GM18498 (cell line): Measurements from ENCODE around the gene TENM4.
A peak's percentile ranks its signal among the peaks of the same experiment; 100 is the strongest.

Experiments used
- ATAC-seq: cut with Tn5 transposase; IDR thresholded peaks from one replicate; pipeline ENCODE4 v1.9.1; 2021; ENCODE audit warnings: mild to moderate bottlenecking, moderate library complexity; ENCODE audit not compliant: unreplicated experiment

Gene TENM4

DNA sequence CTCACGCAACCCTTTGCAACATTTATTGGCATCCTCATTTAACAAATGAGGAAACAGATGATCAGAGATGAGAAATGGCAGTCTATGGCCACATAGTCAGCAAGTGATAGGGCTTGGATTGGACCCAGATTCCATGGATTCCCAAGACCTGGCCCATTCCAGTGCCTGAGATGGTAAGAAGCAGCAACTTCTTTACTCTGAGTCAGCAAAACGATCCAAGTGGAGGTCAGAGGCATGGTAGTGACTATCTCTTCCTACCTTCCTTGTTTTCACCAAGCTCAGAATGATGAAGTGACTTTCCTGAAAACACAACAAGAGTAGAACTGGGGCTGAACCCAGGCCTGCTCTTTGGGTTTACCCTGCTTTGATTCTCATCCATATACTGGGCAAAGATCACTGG lies 293.1 kb downstream of the TENM4 start:
- no peak for ATAC-seq

DNA sequence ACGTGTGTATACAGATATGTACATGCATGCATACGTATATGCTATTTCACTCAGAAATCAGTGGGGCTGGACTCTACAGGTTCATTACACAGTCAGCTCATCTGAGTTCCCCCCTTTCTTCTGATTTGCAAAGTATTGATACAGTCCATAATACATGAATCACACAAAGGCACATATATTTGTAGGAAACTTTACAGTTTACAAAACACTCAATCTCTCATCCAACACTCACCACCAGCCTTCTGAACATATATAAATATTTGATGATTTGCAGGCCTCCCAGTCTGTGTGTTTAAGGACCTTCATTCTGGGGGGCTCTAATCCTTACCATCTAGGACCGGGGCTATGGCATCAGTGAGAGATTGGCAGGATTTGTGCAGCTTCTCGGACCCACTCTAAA lies 293.8 kb downstream of the TENM4 start:
- no peak for ATAC-seq

DNA sequence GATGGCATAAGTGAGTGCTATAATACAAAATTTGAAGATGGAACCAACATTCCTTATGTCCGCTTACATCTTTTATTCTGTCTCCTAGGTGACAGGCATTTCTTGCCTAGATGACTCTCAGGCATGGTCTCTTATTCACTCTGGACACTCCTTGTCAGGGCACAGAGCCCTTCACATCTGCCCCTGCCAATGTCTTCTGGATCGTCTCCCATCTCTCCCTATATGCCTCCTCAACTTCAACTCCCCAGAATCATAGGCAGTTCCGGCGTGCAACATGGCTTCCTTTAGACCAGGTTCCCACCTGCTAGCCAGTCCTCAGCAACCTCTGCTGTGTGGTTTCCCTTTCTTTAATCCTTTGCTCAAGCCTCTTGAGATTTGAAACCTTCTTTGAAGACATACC lies 300.9 kb downstream of the TENM4 start:
- ATAC-seq = no peak

DNA sequence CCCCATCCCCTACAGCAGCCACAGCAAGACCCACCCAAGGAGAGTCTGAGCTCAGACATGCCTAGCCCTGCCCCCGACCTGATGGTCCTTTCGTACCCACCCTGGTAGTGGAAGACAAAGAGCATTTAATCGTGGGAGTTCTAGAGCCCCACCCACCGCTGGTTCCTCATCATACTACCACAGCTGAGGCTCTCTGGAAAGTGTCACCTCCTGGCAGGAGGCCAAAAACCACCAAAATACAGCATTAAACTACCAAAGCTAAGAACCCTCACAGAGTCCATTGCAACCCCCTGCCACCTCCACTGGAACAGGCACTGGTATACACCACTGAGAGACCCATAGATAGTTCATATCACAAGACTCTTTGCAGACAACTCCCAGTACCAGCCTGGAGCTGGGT lies 311.1 kb downstream of the TENM4 start:
- ATAC-seq = no peak

DNA sequence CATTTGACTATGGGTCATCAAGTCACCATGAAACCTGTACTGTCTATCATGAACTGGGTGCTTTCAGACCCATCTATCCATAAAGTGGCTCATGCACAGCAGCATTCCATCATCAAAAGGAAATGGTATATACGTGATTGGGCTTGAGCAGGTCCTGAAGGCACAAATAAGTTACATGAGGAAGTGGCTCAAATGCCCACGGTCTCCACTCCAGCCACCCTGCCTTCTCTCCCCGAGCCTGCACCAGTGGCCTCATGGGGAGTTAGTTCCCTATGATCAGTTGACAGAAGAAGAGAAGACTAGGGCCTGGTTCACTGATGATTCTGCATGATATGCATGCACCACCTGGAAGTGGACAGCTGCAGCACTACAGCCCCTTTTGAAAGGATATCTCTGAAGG lies 312.5 kb downstream of the TENM4 start:
- ATAC-seq = no peak

DNA sequence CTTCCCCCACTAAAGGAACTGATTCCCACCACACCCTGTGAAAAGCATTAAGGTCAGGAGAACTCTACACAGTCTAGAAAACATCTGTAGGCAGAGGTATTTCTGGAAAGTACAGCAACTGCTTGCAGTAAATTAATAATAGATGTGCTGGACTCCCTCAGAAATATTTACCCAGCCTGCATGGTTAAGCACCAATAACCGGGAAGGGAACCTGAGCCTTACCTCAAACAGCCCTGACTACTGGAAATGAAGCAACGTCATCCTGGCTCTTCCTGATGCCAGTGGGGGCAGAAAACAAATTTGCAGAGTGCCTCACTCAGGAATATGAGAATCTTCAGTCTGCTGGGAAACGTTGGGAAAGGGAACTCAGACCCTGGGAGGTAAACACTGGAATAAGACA lies 318.1 kb downstream of the TENM4 start:
- no peak for ATAC-seq

DNA sequence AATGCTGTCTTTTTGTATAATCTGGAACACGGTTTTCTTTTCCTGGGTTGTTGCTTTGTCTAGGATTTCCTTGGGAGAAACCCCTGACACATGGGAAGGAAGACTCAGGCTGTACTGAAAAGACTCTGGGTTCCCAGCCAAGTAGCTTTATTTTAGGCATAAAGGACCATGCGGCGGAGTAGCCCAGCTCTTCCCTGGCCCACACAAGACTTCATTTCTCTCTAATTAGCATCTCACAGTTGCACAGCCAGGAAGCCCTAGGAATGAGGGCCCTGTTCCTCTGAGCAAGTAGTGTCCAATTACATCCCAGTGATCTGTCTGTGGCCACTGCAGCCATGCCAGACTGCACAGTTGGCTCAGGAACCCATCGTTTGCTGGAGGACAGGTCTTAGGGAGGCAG lies 319.5 kb downstream of the TENM4 start:
- no peak for ATAC-seq

DNA sequence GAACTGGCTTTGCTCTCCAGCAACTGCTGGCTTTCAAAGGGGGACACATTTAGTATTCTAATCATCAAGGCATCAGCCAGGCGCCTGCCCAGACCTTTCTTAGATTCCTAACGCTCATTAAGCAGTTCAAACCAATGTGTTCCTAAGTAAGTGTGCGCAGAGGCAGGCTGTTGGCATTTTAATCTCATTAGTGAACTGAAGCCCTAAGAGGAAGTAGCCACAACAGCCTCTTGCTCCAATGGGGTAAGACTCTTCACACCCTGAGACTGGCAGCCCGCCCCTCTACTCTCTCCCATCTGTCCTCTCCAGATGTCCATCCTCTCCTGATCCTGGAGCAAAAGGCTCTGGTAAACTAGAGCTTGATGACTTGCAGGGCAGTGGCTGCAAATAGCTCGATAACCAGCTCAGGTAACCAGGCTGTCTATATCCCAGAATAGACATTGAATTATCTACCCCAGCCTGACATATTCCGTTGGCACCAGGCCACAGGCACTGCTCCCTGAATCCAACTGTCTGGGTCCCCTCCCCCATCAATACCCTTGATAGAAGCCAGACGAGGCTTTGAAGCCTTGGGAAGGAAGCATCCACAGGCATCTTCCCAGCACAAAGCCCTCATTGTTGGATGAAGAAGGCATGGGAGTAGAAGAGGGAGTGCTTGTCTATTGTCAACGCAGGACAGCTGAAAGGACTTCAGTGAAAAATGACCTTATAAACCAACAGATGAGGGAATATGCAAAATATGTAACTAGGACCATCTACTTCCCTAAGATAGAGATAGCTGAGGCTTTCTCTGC lies 321.1 kb downstream of the TENM4 start:
- no peak for ATAC-seq

DNA sequence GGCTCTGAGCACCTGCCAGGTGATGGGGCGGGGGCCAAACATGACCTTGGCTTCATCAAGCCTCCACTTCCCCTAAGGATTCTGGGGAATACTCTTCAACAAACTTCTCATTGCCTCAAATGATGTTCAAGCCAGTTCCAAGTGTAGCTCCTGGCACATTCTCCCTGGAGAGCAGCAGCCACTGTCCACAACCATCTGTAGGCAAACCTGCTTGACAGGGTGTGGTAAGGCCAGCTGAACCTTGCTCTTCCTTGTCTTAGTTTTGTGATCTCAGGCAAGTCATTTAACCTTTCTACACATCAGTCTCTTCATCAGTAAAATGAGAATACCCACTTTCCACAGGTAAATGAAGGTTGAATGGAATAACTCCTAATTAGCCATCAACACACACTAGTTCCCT lies 323.3 kb downstream of the TENM4 start:
- ATAC-seq = no peak

DNA sequence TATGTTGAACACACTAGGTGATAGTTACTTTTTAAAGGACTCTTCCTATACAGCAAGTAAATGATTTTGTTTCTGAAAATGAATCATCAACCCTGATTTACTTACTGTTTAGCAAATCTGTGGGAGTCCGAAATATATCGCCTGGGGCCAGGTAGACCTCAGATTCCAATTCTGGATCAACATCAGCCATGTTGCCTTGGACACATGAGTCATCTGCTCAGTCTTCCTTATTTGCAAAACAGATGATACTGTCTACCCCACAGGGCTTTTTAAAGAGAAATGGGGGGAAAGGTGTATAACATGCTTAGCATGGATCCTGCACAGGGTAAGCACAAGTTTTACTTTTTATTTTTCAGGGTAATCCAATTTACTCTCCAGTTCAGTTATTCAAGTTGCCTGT lies 324.2 kb downstream of the TENM4 start:
- ATAC-seq = no peak

DNA sequence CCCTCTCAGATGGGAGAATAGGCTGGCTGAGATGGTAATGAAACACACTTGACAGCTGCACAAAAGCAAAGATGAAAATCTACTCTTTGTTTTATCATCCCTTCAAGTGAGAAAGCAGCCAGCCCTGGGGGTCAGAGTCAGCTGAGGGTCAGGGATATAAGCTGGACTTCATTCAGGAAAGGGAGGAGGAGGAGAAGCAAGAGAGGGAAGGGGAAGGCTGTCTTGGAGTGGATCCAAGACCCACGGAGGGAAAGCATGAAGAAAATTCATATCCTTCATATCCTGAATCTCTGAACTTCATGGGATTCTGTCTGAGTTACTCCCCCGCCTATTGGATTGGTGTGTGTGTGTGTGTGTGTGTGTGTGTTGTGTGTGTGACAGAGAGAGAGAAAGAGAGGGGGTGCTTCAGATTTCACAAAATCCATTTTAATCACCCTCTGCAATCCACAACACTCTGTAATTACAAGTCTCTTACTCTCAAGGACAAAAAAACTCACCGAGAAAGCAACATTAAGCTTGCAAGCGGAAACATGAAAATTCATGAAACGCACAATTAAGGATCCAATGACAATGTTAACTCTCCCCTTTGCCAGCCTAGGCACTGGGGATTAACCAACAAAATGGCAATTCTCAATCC lies 327.7 kb downstream of the TENM4 start:
- no peak for ATAC-seq

DNA sequence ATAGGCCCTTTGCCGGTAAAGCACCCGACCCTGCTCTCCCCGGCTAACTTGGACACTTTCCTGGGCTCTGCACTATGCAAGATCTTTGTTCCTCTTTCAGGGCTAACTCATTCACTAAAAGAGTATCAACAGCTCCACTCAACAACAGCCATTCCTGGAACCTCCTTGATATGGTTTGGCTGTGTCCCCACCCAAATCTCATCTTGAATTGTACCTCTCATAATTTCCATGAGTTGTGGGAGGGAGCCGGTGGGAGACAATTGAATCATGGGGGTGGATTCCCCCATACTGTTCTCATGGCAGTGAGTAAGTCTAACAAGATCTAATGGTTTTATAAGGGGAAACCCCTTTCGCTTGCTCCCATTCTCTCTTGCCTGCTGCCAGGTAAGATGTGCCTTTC lies 330.0 kb downstream of the TENM4 start:
- no peak for ATAC-seq

DNA sequence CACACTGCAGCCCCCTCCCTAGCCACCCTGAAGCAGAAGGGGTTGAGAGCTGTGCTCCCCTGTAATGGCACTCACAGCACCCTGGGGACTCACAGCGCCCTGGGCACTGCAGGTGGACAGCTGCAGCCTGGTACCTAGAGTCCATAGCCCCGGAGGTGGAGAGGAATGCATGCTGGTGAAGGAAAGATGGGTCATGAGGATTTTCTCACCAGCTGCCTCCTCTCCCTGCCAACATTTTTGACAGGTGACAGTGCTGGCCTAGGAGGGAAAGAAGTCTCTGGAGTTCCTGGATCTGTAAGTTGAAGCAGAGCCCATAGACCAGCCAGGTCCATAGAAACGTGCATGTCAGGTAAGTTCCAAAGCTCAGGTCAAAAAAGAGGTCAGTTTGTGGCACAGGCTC lies 330.5 kb downstream of the TENM4 start:
- ATAC-seq = no peak

DNA sequence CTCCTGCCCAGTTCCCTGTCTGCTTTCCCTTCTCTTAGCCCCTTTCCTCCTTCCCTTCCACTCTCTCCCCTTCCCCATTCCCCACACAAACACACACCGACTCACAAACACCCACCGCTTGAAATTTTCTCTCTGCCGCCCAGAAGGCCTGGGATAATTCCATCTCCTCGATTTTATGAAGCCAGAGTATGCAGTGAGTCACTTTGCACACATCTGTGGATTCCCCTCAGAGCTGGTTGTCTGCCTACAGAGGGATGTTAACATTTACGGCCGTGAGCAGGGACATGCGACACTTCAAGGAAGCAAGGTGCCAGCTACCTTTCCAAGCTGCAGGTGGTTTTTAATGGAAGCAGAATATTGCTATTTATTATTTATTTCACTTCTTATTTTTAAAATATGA lies 332.0 kb downstream of the TENM4 start:
- no peak for ATAC-seq

DNA sequence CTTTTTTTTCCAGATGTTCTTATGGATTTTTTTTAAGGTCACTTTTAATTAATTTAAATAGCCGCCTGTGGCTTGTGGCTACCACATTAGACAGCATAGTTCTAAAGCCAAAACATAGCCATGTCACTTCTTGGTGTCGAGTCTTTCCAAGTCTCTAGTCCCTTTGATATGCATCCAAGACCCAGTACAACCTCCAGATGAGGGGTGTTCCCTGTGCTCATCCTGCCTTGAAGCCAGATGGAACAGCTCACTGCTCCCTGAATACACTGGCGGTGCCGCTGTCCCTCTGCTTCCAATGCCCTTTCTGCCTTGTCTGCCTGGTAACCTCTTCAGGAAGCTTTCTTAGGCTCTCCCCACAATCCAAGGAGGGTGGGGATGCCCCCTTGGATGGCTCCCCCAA lies 338.0 kb downstream of the TENM4 start:
- no peak for ATAC-seq

DNA sequence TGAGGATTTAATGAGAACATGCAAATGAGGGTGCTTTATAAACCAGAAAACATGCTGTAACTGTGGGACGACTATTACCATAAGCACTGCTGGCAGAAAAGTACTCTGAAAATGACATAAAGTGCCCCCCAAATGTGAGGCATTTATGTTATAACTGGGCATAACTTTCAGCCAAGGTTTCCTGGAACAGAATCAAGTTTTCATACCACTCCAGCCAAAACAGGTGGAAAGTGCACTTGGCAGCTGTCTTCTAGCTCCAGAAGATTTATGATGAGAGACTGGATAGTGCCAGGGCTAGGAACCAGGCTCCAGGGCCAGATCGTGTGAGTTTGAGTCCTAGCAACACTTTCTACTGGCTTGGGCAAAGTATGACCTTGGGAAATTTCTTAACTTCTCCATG lies 339.2 kb downstream of the TENM4 start:
- no peak for ATAC-seq

DNA sequence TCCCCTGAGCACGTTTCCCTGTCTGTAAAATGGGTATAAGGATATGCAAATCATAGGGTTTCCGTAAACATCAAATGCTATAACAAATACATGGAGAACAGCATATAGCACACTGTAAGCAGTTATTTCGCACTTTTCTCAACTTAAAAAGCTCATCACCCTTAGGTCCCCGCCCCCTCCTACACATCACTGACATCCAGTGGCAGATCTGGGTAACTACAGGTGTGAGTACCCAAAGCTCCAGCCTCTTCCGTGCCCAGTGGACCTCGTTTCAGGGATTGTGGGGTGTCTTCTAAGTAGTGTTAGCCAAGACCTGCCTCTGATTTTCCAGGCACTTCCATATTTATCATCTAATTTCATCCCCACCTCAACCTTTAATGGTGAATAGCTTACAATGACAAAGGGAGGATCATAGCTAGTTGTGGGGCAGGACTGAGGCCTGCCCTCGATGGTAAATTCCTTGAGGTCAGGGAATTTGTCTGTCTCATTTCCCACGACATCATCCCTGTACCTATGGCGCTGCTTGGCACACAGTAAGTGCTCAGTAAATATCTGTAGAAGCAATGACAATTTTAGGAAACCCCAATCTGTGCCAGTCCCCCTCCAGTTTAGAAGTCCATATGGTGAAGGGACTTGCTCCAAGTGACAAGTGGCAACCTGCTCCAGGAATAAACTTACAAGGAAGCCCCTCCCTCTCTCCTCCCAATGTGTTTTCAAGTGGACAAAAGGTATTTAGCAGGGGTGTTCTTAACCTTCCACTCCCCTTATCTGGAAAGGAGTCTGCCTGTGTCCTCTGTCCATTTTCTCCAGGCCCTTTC lies 340.5 kb downstream of the TENM4 start:
- peak; percentile 93 for ATAC-seq

DNA sequence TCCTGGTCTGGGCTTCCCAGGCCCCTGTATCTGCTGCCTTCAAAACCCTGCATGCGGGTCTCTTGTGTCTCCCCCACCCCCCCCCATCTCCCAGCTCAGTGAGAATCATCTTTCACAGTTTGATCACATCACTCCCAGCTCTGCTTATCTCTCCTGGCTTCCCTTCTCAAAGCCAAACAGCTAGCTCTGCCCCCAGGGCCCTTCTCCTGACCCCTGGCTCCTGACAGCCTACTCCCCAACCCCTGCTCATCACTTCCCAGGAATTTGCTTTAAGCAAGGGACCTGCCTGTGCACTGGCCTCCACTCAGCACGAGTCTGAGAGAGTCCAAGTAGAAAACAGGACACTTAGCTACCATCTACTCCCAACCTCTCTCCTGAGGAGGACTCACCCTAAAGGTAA lies 342.7 kb downstream of the TENM4 start:
- ATAC-seq = no peak

DNA sequence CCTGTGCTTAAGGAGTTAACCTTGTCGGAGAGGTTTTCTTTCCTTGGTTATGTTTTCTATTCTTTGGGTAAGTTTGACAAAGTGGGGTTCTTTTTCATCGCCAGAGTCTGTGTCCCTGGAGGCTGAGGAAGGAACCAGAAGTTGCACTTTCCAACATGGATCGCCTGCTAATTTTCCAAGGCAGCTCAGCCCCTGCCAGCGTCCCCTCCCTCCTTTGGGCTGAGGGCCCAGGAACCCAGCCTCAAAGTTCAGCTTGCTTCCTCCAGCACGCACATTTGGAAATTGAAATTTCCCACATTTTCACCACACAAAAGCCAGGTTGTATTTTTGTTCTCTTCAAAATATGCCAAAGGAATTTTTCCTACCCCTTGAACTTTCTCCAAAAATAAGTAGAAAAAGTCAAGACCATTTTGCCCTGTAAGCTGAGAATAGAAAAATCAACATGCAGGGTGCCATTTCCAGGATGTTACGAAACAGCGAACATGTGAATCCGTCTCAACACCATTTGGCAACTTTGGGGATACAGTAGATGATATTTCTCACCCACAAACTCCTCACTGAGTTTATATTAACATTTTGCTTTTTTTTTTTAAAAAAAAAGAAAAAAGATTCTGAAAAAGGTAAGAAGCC lies 343.5 kb downstream of the TENM4 start:
- no peak for ATAC-seq

DNA sequence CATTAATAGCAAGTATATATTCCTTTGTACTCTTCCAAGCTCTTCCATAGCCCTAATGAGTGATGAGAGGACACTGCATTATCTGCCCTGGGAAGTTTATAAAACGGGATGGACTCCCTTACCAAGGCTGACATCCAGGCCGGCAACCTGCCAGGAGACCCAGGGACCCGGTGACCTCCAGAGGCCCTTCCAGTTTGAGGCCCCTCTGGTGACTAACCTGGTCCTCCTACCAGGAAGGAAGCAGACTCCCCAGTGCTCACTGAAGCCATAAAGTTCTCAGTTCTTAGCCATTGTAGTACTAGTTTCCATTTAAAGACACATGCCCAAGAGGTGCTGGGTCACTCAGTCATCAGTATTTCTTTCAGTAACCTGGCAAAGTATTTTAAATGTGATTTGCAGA lies 345.4 kb downstream of the TENM4 start:
- no peak for ATAC-seq

DNA sequence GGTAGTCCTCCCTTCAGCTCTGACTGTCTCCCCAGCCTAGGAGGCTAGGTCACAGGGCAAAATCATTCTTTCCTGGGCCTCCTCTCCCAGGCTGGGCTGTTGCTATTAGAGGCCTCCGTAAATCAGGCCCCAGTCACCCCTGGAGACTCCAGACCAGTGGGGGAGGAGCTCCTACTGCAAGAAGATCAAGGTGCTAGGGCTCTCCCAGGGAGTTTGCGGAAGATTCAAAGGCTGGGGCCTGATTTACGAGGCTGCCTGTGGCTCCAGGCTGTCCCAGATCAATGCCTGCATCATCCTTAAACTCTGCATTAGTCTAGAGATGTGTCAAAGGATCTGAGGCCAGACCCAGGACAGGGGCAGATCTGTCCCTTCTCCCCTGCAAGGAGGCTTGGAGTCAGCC lies 346.2 kb downstream of the TENM4 start:
- no peak for ATAC-seq
